NCI-H524 (cell line): ENCODE results near the gene RAB9B.
"Not testable (repeated sequence)": the region's sequence is repeated elsewhere in the genome, so short reads cannot be mapped to it uniquely, and the experiment has no call there.

Source experiments
- DNase-seq, 2 experiments: peaks; one replicate each; lab custom pipeline; 2025; lab: John Stamatoyannopoulos, UW

RAB9B gene

DNA sequence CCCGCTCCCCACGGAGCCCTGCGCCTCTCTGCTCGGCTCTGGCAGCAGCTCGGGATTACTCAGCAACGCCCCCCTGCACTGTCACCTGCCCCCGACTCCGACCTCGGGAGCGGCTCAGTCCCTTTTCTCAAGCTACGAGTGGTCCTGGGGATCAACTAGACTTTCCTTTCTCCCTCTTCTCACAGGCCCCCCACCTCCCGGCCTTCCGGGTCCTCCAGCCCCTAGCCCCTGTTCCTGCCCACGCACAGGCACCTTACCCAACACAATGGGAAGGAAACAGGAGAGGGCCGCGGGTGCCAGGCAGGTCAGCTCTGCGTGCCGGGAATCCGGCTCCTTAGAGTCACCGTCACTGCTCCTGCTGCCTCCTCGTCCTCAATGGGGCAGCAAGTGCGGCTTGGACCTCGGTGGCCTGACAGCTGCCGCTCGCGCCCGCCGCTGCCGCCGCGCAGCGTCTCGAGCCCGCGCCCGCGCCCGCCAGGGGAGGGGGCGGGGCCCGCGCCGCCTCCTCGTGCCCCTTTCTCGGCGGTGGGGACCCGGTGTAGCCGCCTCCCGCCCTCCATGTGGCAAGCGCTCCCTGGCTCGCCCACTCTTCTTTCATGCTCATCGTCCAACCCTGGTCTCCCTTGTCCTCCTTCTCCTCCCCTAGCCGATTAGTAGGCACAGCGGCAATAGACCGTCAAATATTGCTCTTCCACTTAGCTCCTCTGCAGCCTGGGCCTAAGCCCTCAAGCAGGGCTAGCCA lies at the start of gene RAB9B:
TSS of gene RAB9B (minus strand) at position 455 of the 742 bp plus-strand sequence. CDS start 6,473 bp downstream, outside the sequence.
- DNase-seq: peak; percentile 44 to 82

GRCh38 chrX:103879339-103879738 lies 47.3 kb upstream of the RAB9B start:
- DNase-seq: no peak

DNA sequence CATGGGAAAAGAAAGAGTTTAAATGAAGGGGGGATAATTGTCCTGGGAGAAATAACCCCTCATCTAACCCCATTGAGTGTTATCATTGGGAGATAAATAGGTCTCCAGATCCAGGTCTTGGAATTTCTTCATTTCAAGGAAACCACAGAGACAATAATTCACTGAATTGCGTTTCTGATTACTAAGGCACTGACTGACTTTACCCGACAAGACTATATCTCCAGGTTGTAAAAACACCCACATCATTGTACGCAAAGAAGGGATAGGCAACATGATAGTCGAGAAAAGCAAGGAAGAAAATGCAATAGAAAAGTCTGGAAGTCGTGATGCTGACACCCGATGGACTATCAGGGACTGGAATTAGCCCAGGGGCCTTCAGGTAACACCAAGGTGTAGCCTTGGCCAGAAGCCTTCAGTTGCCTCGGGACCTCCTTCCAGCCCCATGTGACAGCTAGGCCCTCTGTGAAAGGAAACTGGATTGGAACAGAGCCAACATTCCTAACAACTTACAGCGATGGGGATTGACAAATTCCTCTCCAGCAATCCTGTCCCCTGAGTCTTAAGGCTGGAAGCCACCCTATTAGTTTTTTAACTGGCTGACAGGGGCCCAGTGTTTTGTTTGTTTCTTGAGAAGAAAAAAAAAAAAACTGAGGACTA lies 46.5 kb upstream of the RAB9B start:
- no peak for DNase-seq

DNA sequence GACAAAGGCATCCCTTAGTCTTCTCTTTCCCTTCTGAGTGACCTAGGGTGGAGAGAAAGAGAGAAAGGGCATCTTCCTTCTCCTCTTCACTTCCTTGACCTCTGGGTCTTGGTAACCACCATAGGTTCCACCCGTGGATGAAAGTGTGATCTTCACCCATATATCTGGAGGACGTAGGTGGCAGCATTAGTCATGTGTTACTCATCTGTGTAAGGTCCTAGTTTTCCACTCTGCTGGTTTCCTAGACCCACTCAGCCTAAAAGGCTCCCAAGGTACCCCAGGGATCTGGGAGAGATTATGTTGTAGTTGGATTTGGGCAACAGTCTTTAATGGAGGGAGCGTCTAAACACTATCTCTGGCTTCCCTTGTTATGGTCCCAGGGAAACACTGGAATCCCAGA lies 45.5 kb upstream of the RAB9B start:
- no peak for DNase-seq

GRCh38 chrX:103864886-103865534 lies 33.0 kb upstream of the RAB9B start:
- no peak for DNase-seq

DNA sequence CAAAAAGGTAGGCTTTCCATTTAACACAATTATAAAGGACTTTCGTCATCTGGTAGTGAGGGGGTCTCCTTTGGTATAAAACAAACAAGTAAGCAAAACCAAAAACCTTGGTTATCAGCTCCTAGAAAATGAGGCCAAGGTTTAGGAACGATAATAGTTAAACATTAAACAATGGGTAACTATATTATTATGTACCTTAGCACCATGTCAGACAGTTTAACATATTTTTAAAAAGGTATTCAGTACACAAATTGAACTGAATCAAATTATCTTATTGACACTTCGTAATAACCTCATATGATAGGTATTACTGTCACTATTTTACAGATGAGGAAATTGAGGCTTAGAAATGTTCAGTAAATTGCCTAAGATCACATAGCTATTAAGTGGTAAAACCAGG lies 32.1 kb upstream of the RAB9B start:
- no peak for DNase-seq

DNA sequence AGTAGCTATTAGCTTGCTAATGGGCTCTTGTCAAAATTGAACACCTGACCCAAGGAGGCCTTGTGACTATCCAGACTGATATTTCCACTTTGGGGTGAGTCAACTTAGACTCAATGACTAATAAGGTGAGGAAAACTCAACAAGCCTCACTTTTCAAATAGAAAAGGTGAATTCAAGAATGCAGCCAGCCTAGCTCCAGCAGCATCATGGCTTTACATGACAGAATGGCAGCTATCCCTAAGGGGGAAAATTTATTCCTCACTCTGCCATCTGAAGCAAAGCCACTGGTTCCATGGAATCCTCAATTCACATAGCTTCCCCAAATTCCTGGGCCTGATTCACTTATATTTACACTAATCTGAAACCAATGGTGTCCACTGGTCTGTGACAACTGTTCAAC lies 29.1 kb upstream of the RAB9B start:
- no peak for DNase-seq

DNA sequence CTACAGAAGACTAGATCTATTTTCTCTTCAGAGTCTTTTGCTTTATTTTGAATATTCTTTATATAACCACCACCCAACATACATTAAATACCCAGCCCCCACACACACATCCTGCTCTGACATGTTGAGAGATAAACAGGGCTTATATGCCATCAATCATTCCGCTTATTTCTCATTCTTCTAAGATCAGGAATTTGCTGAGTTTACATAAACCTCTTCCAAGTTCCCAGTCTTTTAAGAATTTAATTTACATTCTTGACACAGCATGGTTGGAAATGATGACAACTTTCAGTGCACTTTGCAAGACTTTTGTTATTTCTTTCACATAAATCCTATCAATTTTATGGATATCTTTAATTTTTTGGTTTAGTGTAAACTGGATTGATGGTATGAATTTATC lies 17.5 kb upstream of the RAB9B start:
- DNase-seq: no peak

DNA sequence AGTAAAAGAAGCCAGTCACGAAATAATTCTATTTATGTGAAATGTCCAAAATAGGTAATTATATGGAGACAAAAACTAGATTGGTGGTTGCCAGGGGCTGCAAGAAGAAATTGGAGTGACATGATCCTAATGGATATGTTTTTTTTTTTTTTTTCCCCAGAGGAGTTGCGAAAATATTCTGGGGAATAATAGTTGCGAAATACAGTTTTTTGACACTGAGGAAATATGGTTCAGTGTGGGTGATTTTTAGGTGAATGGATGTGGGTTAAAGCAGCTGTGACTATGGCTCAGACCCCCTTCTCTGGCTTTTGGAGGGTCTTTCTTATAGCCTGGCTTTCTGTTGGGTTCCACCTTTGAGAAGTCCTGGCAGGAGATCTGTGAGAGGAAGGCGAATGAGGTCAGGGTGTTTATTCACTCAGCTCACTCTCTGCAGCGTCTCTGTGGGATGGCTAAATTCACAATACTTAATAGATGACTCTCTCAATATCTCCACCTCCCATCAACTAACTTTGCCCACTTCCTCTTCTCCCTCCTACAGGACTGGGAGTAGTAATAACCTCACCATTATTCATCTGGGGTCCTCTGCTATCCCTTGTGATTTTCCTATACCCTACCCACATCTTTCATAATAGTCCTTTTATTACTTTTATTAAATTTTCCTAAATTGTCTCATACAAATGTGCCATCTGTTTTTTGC lies 15.3 kb upstream of the RAB9B start:
- no peak for DNase-seq

DNA sequence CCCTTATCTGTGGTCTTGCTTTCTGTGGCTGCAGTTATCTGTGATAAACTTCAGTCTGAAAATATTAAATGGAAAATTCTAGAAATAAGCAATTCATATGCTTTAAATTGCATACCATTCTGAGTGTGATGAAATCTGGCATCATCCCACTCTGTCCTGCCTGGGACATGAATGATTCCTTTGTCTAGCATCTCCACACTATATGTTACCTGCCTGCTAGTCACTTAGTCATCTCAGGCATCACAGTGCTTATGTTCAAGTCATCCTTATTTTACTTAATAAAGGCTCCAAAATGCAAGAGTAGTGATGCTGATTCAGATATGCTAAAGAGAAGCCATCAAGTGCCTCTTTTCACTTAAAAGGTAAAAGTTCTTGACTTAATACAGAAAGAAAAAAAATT lies 14.3 kb upstream of the RAB9B start:
- no peak for DNase-seq

- DNase-seq: peak; percentile 4 to 59
Measured at GRCh38 chrX:103845165-103845653, 13.2 kb upstream of the RAB9B start.

DNA sequence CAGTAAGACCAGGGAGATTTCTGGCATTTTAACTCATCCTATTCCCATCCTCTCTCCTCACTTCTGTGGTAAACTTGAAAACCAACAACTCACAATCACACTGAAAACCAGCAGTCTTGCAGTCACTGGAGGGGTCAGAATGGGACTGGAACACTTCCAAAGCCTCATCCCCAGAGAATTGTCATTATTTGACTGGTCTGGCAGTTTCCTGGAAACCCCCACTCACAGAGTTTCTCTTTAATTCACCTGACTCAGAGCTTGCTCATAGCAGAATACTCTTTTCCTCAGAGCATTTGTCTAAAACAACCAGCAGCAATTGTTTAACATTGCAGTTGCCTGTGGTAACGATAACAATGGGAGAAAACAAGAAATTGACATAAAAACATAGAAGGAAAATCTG lies 7.3 kb upstream of the RAB9B start:
- DNase-seq: no peak

GRCh38 chrX:103831342-103831802 lies 685 bp downstream of the RAB9B start:
- DNase-seq: no peak

DNA sequence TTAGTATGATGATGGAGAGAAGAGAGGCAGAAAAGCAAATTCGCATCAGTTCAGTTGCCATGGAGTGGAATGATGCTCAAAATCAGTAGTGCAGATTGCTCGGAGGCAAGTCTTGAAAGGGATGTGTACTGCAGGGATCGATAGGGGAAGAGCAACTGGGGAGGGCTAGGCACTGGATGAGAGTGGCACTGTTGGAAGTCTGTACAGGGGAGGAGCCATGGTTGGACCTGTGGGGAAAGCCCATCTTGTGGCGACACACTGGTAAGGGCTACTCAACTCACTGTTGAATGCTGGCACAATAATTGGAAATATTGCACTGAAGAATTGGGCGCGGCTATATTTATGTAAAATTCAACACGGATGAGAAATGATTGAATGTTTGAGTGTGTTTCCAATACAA lies 1.2 kb downstream of the RAB9B start:
- DNase-seq: no peak

- no peak for DNase-seq
Measured at GRCh38 chrX:103828529-103828928, 3.5 kb downstream of the RAB9B start.

GRCh38 chrX:103825881-103826280 lies 6.2 kb downstream of the RAB9B start:
- DNase-seq: no peak

GRCh38 chrX:103823591-103823990 lies 8.5 kb downstream of the RAB9B start:
- DNase-seq: no peak

DNA sequence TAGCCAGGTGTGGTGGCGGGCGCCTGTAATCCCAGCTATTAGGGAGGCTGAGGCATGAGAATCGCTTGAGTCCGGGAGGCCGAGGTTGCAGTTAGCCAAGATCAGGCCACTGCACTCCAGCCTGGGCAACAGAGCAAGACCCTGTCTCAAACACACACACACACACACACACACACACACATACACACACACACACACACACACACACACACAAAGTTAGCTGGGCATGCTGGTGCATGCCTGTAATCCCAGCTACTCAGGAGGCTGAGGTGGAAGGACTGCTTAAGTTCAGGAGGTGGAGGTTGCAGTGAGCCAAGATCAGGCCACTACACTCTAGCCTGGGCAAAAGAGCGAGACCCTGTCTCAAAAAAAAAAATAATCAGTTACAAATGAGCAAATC lies 11.3 kb downstream of the RAB9B start:
- DNase-seq: not testable (repeated sequence)

DNA sequence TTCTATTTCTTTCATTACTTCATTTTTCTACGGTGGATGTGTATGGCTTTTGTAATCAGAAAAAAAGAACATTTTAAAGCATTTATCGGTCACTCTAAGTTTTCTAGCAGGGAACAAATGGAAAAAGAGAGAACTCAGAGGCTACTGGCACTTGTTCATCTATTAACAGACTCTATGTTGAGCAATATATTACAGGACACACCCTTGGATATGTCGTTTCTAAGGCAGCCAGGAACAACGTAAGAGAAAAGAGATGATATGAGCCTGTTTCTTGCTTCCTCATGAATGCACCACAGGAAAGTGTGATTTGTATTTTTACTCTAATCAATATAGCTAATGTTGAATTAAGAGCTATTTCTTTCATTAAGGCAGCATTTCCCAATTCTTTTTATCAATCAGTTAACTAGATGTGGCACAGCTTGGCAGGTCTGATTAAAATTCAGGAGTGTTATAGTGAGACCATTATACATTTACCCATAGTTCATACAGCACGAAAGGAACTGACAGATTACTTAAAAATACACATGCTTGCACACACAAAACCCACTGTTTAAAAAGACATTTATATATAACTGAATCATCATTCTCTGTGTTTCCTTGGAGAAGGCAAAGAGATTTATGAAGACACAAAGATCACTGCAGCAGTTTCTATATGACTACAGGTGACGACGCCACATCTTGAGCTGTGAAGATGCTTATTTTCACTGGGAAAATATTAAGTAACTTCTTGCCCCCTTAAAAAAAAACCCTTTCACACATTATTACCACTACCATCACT lies 13.0 kb downstream of the RAB9B start:
- no peak for DNase-seq

DNA sequence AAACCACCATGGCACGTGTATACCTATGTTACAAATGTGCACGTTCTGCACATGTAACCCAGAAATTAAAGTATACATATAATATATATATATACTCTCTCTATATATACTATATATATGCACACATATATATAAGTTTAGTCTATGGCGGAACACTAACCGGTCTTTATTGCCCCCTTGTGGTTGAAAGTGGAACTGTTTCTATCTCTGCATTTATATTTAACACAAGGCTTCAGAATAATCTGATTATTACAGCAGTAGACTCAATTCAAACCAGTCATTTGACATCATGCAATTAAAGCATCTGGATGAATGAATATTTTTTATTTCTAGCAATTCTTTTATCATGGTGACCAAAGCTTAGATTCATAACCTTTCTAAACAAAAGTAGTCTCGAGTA lies 14.6 kb downstream of the RAB9B start:
- peak; percentile 9 to 64 for DNase-seq

GRCh38 chrX:103817101-103817500 lies 15.0 kb downstream of the RAB9B start:
- DNase-seq: not testable (repeated sequence)
